HEK293T (cell line): ENCODE results near the gene ZNF100.

Experiments used
- ARNT ChIP-seq: fragments of 450-650 bp; IDR thresholded peaks from 2 replicates; pipeline ENCODE4 v1.6.1; 2017; ENCODE audit warnings: mild to moderate bottlenecking
- BHLHE40 ChIP-seq: fragments of 450-650 bp; IDR thresholded peaks from 2 replicates; pipeline ENCODE4 v1.6.1; 2016; ENCODE audit warnings: mild to moderate bottlenecking, moderate library complexity, borderline replicate concordance
- CTBP1 ChIP-seq: fragments of 450-650 bp; IDR thresholded peaks from 2 replicates; pipeline ENCODE4 v1.6.1; 2016; ENCODE audit warnings: borderline replicate concordance
- ELF4 ChIP-seq: fragments of 450-650 bp; IDR thresholded peaks from 2 replicates; pipeline ENCODE4 v1.6.1; 2017; ENCODE audit warnings: antibody characterized with exemption
- FOXA1 ChIP-seq: fragments of 450-650 bp; IDR thresholded peaks from 2 replicates; pipeline ENCODE4 v1.6.1; 2016; ENCODE audit warnings: mild to moderate bottlenecking
- FOXM1 ChIP-seq: fragments of 450-650 bp; IDR thresholded peaks from 2 replicates; pipeline ENCODE4 v1.6.1; 2017; ENCODE audit warnings: mild to moderate bottlenecking, borderline replicate concordance
- HDGF ChIP-seq: fragments of 450-650 bp; IDR thresholded peaks from 2 replicates; pipeline ENCODE4 v1.6.1; 2017; ENCODE audit warnings: antibody characterized with exemption, borderline replicate concordance
- L3MBTL2 ChIP-seq: fragments of 450-650 bp; conservative IDR thresholded peaks from 2 replicates; pipeline ENCODE4 v1.6.1; 2016; ENCODE audit warnings: mild to moderate bottlenecking
- NFRKB ChIP-seq: fragments of 450-650 bp; IDR thresholded peaks from 2 replicates; pipeline ENCODE4 v1.6.1; 2016; ENCODE audit warnings: mild to moderate bottlenecking, moderate library complexity
- PKNOX1 ChIP-seq: fragments of 450-650 bp; IDR thresholded peaks from 2 replicates; pipeline ENCODE4 v1.6.1; 2016
- SP1 ChIP-seq: fragments of 450-650 bp; IDR thresholded peaks from 2 replicates; pipeline ENCODE4 v1.6.1; 2017
- SUZ12 ChIP-seq: fragments of 450-650 bp; IDR thresholded peaks from 2 replicates; pipeline ENCODE4 v1.6.1; 2016; ENCODE audit warnings: mild to moderate bottlenecking
- TARDBP ChIP-seq: fragments of 450-650 bp; IDR thresholded peaks from 2 replicates; pipeline ENCODE4 v1.6.1; 2016

- TF ChIP-seq SUZ12 (no peak), SP1 (no peak), NFRKB (no peak), ELF4 (no peak), FOXM1 (no peak), PKNOX1 (no peak), BHLHE40 (no peak), L3MBTL2 (no peak), ARNT (no peak), CTBP1 (no peak), HDGF (no peak), FOXA1 (no peak), TARDBP (no peak)
These were observed 75.7 kb downstream of the ZNF100 start for GRCh38 chr19:21691661-21692060.
